ENCODE measurements around the gene PCTP.

DNA sequence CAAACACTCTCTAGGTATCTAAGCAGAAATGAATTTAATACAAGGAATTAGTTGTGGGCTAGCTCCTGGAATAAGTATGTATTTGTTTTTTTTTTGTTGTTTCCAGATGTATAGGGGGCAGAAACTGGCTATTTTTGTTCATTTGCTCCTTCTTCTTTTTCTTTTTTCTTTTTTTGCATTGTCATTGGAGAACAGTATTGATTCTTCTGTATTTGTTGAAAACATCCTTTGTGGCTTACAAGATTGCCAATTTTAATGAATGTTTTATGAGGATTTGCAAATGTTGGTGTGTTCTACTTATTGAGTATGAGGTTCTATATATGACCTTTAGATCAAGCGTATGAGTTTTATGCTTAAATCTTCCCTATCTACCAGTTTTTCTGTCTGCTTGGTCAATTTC is 5.6 kb upstream of the PCTP start:
- TF ChIP-seq POLR2A (IDR thresholded peaks at IDR 0.05) (no peak), POLR2AphosphoS5 (IDR thresholded peaks at IDR 0.05) (no peak)
- TF ChIP-seq, protein P1, sequence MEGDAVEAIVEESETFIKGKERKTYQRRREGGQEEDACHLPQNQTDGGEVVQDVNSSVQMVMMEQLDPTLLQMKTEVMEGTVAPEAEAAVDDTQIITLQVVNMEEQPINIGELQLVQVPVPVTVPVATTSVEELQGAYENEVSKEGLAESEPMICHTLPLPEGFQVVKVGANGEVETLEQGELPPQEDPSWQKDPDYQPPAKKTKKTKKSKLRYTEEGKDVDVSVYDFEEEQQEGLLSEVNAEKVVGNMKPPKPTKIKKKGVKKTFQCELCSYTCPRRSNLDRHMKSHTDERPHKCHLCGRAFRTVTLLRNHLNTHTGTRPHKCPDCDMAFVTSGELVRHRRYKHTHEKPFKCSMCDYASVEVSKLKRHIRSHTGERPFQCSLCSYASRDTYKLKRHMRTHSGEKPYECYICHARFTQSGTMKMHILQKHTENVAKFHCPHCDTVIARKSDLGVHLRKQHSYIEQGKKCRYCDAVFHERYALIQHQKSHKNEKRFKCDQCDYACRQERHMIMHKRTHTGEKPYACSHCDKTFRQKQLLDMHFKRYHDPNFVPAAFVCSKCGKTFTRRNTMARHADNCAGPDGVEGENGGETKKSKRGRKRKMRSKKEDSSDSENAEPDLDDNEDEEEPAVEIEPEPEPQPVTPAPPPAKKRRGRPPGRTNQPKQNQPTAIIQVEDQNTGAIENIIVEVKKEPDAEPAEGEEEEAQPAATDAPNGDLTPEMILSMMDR (IDR thresholded peaks at IDR 0.05): no peak
